GM12878 (cell line): ENCODE data around the gene TOMM20. TPM values are rescaled to one million over a fixed set of nuclear protein-coding genes. Genes with fewer than 3 reads are reported as not detected.
A peak's percentile ranks its signal among the peaks of the same experiment; 100 is the strongest.

ENCODE experiments used
- BCL11A ChIP-seq: IDR thresholded peaks from 2 replicates; pipeline ENCODE4 v1.6.1; 2011; ENCODE audit warnings: low read depth, low read length
- CHD2 ChIP-seq: IDR thresholded peaks from 2 replicates; pipeline ENCODE4 v1.6.1; 2011; ENCODE audit warnings: low read depth, low read length, improper control_type of control experiment, borderline replicate concordance
- ETV6 ChIP-seq, 2 experiments: fragments of 450-650 bp in 1 of 2; IDR thresholded peaks in 1 of 2; conservative IDR thresholded peaks in 1 of 2; 2 replicates each; pipeline ENCODE4 v1.6.1; 2014; ENCODE audit warnings: antibody characterized with exemption in 1 of 2, borderline replicate concordance in 1 of 2, low read depth in 1 of 2, mild to moderate bottlenecking in 1 of 2, moderate library complexity in 1 of 2
- GATAD2B ChIP-seq: fragments of 450-650 bp; conservative IDR thresholded peaks from 2 replicates; pipeline ENCODE4 v1.6.1; 2017; ENCODE audit warnings: low read depth, mild to moderate bottlenecking, moderate library complexity
- KAT2A ChIP-seq: conservative IDR thresholded peaks from 2 replicates; pipeline ENCODE4 v1.6.1; 2011; ENCODE audit warnings: low read depth, low read length; ENCODE audit not compliant: control insufficient read depth
- MYC ChIP-seq: IDR thresholded peaks from 2 replicates; pipeline ENCODE4 v1.6.1; 2011; ENCODE audit warnings: mild to moderate bottlenecking, low read length, moderate library complexity, inconsistent platforms; ENCODE audit not compliant: insufficient read depth, insufficient replicate concordance, insufficient read length, severe bottlenecking
- NFYA ChIP-seq: IDR thresholded peaks from 2 replicates; pipeline ENCODE4 v1.6.1; 2011; ENCODE audit warnings: low read depth, mild to moderate bottlenecking, low read length, improper control_type of control experiment, borderline replicate concordance
- NRF1 ChIP-seq: conservative IDR thresholded peaks from 2 replicates; pipeline ENCODE4 v1.6.1; 2011; ENCODE audit warnings: mild to moderate bottlenecking, low read depth, low read length, improper control_type of control experiment
- POLR2AphosphoS5 ChIP-seq: IDR thresholded peaks from 2 replicates; pipeline ENCODE4 v1.6.1; 2011; ENCODE audit warnings: mild to moderate bottlenecking, low read length, inconsistent platforms
- RAD21 ChIP-seq: IDR thresholded peaks from 2 replicates; pipeline ENCODE4 v1.6.1; 2011; ENCODE audit warnings: mild to moderate bottlenecking, low read depth, low read length, moderate library complexity; ENCODE audit not compliant: insufficient read depth
- SPI1 ChIP-seq: IDR thresholded peaks from 2 replicates; pipeline ENCODE4 v1.6.1; 2011; ENCODE audit warnings: low read depth, mild to moderate bottlenecking, low read length, moderate library complexity, borderline replicate concordance; ENCODE audit not compliant: insufficient read depth
- YY1 ChIP-seq: IDR thresholded peaks from 2 replicates; pipeline ENCODE4 v1.6.1; 2011; ENCODE audit warnings: low read depth, mild to moderate bottlenecking, low read length
- ZZZ3 ChIP-seq: IDR thresholded peaks from 2 replicates; pipeline ENCODE4 v1.6.1; 2011; ENCODE audit warnings: low read depth; ENCODE audit not compliant: control insufficient read depth, insufficient read length
- polyA plus RNA-seq, 11 experiments: library from polyadenylated mRNA; depleted of rRNA in 4 of 11; unstranded in 6 of 11; stranded (reverse) in 5 of 11; fragments of >200 nt; fragmentation: Nextera tagmentation in 4 of 11; fragmentation: Illumina TruSeq in 1 of 11; extraction: Ambion mirVana in 4 of 11; extraction: Trizol in 1 of 11; gene quantifications; 1 replicate in 1 of 11; 2 replicates in 10 of 11; pipeline versions ENCODE4 v1.2.1 to v1.2.3, GENCODE V29; 2011 to 2016; ENCODE audit warnings: inconsistent platforms in 2 of 11, missing spikeins in 2 of 11, low read depth in 1 of 11
- total RNA-seq, 4 experiments: library from RNA; depleted of rRNA in 3 of 4; stranded (reverse); fragments of >200 nt in 3 of 4; fragmentation: Illumina TruSeq in 1 of 4; extraction: Trizol in 1 of 4; gene quantifications; 2 replicates each; pipeline versions ENCODE4 v1.2.1 to v1.2.3, GENCODE V29; 2013 to 2021
- TF ChIP-seq, protein P1 (sequence below): IDR thresholded peaks from 2 replicates; pipeline ENCODE4 v1.6.1; 2011; ENCODE audit warnings: borderline replicate concordance, low read depth, mild to moderate bottlenecking, moderate library complexity, low read length; ENCODE audit not compliant: insufficient read depth, poor library complexity, severe bottlenecking
- TF ChIP-seq, protein P2 (sequence below): IDR thresholded peaks from 2 replicates; pipeline ENCODE4 v1.6.1; 2012; ENCODE audit warnings: low read length, inconsistent platforms

The TOMM20 gene
- total and polyA plus RNA-seq, 10 of the 15 experiments (the other 5 are each of a cell fraction or from before 2014, with no cell fraction given) = 39.8 to 138 (median 70.1) TPM

DNA sequence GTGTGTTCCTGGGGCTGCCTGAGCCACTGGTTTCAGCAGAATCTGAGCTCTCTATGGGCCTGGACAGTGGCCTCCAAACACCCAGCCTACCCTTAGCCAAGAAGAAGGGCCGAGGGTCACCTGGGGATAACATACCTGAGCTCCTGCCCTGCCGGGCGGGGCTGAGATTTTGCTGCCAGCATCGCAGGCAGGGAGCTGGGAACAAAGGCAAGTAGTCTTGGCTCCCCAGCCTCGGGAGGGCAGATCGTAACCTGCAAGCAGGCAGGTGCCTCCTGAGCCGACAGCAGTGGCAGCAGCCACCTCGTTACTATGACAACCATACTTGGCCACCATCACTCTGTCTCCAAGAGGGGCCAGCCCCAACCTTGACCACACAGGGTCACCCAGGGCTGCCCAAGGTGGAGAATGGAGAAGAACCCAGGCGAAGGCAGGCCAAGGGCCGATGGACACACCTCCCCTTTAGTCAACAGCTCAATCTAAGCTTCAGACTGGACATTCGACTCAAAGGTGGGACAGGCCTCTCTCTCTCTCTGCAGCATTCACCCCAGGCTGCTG, 54.6 kb downstream of the TOMM20 start (continued):
- TF ChIP-seq ZZZ3 = no peak
- TF ChIP-seq POLR2AphosphoS5 = peak; percentile 34; the same call in 1 of the 2 replicates
- TF ChIP-seq MYC = no peak
- TF ChIP-seq BCL11A = no peak
- no peak for TF ChIP-seq GATAD2B
- TF ChIP-seq, protein P1, sequence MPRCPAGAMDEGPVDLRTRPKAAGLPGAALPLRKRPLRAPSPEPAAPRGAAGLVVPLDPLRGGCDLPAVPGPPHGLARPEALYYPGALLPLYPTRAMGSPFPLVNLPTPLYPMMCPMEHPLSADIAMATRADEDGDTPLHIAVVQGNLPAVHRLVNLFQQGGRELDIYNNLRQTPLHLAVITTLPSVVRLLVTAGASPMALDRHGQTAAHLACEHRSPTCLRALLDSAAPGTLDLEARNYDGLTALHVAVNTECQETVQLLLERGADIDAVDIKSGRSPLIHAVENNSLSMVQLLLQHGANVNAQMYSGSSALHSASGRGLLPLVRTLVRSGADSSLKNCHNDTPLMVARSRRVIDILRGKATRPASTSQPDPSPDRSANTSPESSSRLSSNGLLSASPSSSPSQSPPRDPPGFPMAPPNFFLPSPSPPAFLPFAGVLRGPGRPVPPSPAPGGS = no peak
- TF ChIP-seq NRF1 = no peak
- TF ChIP-seq YY1 = 0 out of 2 replicates have a peak, but pooled peaks have one; percentile 50
- TF ChIP-seq ETV6 (conservative IDR thresholded peaks at IDR 0.05 in 1 of 2, IDR thresholded peaks at IDR 0.05 in 1 of 2; ENCODE audit: borderline replicate concordance in 1 of 2, low read depth in 1 of 2) = no peak
- no peak for TF ChIP-seq SPI1
- TF ChIP-seq, protein P2, sequence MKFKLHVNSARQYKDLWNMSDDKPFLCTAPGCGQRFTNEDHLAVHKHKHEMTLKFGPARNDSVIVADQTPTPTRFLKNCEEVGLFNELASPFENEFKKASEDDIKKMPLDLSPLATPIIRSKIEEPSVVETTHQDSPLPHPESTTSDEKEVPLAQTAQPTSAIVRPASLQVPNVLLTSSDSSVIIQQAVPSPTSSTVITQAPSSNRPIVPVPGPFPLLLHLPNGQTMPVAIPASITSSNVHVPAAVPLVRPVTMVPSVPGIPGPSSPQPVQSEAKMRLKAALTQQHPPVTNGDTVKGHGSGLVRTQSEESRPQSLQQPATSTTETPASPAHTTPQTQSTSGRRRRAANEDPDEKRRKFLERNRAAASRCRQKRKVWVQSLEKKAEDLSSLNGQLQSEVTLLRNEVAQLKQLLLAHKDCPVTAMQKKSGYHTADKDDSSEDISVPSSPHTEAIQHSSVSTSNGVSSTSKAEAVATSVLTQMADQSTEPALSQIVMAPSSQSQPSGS = no peak
- no peak for TF ChIP-seq CHD2
- TF ChIP-seq RAD21 = no peak
- TF ChIP-seq KAT2A = no peak
- no peak for TF ChIP-seq NFYA
